ENCODE results near the gene KIF1A.

The KIF1A gene

GRCh38 chr2:240796543-240797499 lies 23.2 kb downstream of the KIF1A start:
- DNase-seq = peak; percentile 52

GRCh38 chr2:240795916-240796510 lies 24.0 kb downstream of the KIF1A start:
- DNase-seq = no peak

DNA sequence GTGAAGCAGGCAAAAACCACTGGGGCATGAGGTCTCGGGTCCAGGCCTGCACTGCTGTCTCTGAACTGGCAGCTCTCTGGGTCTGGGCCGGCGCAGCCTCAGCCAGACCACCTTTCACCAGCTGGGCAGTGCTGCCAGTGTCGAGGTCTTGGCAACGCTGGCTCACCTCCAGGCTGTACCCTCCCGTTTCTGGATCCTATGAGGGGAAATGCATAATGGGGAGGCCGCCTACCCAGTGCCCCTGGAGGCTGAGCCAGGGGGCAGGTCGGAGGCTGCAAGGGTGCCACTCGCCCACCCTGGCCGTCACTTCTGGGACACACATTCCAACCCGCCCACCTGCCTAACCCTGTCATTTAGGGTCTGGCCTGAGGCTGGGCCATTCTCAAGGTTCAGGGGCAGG lies 24.6 kb downstream of the KIF1A start:
- no peak for DNase-seq

DNA sequence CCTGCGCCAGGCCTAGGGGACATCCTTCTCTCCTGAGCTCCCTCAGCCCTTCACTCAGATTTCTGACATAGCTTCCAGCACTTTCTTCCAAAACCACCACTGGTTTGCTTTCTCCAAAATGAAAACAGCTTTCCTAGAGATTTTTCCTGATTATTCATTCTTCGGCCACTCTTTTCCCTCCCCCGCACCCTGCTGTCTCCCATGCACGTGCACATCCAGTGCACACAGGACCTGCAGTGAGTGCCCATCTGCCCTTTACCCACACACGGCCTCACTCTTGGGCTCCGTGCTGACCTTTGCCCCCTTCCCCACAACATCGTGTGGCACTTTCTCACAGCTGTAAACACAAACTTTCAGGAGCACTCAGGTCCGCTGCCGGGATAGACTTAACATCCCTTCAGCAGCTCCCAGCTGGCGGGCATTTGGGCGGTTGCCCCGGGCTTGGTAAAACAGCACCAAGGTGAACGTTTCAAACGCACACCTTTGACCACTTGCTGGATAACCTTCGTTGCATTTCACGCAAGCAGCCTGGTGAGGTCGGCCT lies 25.8 kb downstream of the KIF1A start:
- no peak for DNase-seq

DNA sequence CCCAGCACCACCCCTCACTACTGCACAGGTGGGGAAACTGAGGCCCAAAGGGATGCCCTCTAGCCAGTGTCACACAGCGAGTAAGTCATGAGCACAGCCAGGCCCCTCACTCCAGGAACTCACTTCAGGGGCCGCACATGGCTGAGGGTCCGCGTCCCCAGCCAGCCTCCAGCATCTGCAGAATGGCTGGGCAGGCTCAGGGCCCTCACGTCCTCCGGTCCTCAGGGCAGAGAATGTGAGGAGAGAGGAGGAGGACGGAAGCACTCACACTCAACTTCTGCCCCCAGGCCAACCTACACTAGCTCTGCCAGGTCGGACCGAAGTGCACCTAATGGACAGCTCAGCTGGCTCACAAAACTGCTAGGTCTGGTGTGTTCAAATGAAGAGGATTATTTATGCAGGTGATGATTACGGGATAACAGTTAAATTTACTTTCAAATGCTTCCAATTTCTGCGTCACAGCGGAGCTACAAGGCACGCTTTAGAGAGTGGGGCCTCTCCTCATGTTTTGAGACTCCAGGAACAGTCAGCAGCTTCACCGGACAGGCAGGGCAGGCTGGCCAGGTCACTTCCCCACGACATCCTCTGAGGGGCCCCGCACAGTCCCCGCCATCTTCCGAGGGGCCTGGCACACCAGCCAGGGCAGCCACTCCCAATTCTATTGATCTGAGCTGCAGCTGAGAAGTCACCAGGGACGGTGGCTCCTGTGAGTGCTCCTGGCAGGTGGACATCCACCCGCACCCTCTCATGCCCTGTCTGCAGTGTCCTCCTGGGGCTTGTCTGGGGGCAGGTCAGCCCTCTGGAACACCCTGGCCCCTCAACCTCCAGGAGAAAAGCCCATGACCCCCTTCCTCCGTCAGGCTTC lies 26.5 kb downstream of the KIF1A start:
- no peak for DNase-seq

- no peak for DNase-seq
Observed at GRCh38 chr2:240792629-240793312, 27.2 kb downstream of the KIF1A start.

DNA sequence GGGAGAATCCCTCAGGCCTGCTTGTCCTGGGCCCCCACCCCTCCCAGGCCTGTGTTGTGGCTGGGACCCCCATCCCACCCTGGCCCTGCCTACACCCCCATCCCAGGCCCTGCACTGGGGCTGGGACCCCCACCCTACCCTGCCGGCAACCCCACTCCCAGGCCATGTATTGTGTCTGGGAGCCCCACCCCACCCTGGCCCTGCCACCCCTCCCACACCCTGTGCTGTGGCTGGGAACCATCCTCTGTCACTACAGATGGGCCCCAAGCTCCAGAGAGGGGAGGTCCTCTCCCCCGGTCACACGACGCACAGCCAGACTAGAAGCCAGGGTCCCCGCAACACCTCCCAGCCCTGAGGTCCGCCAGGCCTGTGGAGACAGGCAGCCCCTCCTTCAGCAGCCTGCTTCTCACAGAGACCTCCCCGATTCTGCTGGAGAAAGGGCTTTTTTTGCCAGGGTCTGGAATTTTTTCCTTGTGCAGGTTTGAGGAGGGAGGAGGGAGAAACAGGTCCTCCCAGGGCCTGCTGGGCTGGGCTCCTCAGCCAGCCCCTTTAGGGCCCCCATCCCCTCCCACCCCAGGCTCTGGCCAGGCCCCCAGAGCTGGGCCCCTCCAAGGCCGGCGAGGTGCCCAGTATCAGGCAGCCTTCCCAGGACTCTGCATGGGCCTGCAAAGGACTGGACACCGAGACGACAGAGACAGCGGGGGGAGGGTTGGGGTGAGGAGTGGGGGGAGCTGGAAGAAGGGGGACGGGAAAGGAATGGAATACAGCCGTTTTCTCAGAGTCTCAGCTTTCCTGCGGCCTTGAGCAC lies 28.0 kb downstream of the KIF1A start:
- DNase-seq = no peak

DNA sequence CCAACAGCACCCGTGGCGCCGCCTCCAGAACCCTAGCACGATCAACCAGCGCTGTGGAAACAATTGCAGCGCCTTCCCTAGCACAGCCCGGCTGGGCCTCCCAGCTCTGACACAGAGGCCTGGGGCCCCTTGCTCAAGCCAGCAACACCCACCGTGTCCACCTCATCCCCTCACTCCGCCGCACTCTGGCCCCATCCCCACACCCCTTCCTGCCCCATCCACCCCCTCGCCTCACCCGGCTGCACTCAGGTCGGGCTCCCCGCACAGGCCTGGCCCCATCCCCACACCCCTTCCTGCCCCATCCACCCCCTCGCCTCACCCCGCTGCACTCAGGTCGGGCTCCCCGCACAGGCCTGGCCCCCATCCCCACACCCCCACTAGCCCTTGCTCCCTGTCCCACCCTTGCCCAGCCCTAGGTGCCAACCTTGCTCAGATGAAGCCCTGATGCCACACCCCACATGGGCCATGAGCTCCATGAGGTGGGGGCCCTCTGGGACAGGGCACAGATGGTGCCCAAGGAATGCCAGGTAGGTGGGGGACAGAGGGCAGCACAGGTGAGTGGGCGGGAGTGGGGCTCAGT lies 28.7 kb downstream of the KIF1A start:
- no peak for DNase-seq

- DNase-seq = no peak
Observed at GRCh38 chr2:240790370-240791220, 29.4 kb downstream of the KIF1A start.

GRCh38 chr2:240789501-240790369 lies 30.3 kb downstream of the KIF1A start:
- DNase-seq = no peak

- DNase-seq = no peak
Observed at GRCh38 chr2:240789051-240789453, 31.0 kb downstream of the KIF1A start.

DNA sequence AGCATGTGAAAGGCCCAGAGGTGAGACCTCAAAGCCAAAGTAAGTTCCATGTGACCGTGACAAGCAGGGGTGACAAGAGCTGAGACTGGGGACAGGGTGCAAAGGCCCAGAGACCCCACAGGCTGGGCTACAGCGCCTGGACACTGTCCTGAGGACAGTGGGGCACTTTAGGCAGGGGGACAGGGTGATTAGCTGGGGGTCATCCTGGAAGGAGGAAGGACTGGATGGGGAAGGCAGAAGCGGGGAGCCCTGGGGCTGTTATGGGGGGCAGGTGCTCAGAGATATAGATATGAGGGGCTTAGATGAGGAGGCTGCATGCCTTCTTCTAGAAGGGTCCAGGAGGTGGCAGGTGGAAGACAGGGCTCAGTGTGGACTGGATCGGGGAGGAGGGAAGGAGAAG lies 31.5 kb downstream of the KIF1A start:
- no peak for DNase-seq

- no peak for DNase-seq
Observed at GRCh38 chr2:240787521-240788472, 32.2 kb downstream of the KIF1A start.

- no peak for DNase-seq
Observed at GRCh38 chr2:240786871-240787311, 33.1 kb downstream of the KIF1A start.

DNA sequence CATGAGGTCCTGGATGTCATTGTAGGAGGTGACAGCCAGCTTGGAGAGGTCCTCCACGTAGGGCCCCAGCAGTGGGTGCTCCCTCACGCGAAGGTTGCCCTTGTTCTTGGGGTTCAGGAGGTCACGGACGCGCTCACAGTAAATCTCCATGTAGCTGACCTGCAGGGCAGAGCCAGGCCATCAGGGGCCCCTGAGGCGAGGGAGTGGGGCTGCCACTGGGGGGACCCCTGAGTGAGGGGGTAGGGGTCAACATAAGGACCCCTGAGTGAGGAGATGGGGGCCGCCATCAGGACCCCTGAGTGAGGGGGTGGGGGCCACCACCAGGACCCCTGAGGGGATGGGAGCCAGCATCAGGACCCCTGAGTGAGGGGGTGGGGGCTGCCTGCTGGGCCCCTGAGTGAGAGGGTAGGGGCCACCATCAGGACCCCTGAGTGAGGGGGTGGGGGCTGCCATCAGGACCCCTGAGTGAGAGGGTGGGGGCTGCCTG lies 33.6 kb downstream of the KIF1A start:
- no peak for DNase-seq

DNA sequence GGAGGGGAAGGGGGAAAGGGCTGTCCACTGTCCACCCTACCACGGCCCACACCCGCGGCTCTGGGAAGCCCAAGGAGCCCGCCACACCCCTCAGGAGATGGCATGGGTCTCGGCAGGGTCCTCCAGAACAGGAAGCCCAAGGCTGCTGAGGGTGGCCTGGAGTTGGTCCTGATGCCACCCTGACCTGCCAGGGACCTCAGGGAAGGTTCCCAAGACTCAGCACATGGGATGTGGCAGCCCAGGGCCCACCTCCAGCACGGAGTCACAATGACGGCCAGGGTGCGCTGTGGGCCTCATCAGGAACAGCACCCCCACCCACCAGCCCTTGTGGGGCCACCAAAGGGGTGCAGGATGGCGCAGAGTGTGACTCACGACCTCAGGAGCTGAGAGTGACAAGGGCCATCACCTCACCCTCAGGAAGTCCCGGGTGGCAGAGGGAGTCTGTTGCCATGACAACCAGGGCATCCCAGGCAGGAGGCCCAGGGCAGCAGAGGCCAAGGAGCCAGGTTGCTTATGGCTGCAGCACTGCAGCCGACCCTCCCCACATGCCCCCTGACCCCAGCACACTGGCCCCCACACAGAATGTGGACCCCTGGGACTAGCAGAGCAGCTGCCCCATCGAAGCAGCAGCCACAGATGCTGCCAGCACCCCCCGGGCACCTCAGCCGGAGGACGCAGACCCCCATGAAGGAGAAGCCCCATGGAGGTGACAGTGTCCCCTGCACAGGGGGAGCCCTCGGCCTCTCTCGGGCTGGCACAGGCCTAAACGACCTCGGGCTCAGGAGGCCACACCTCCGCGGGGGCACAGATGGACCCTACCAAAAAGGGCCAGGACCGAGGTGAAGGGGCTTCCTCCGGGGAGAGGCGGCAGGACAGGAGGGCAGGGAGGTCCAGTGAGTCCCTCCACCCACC lies 34.3 kb downstream of the KIF1A start:
- no peak for DNase-seq
